GM21619 (cell line): Measurements from ENCODE around the gene ALX4.

Experiments used
- ATAC-seq: cut with Tn5 transposase; IDR thresholded peaks from one replicate; pipeline ENCODE4 v1.9.1; 2021; ENCODE audit not compliant: unreplicated experiment

Gene ALX4

GRCh38 chr11:44246726-44247125 is 63.2 kb downstream of the ALX4 start:
- no peak for ATAC-seq

DNA sequence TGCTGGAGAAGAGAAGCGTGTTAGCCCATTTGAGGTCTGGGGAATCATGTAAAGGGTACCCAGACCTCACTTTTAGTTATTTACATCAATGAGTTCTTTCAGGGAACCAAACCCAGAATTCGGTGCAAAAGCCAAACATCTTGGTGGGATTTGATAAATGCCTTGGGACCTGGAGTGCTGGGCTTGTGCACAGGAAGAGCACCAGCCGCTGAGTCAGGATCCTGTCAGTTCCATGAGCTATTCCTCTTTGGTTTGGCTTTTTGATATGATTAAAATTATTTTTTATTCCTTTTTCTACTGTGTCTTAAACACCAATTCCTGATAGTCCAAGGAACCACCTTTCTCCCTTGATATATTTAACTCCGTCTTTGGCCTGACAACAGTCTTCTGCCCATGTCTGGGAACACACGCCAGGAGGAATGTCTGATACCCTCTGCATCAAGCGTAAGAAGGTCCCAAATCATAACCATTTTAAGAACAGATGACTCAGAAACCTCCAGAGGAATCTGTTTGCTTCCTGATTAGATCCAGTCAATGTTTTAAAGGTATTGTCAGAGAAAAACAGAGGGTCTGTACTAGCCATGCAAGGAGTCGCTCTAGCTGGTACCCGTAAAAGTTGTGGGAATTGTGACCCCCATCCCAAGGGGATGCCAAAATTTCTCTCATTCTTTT is 65.2 kb downstream of the ALX4 start:
- no peak for ATAC-seq

DNA sequence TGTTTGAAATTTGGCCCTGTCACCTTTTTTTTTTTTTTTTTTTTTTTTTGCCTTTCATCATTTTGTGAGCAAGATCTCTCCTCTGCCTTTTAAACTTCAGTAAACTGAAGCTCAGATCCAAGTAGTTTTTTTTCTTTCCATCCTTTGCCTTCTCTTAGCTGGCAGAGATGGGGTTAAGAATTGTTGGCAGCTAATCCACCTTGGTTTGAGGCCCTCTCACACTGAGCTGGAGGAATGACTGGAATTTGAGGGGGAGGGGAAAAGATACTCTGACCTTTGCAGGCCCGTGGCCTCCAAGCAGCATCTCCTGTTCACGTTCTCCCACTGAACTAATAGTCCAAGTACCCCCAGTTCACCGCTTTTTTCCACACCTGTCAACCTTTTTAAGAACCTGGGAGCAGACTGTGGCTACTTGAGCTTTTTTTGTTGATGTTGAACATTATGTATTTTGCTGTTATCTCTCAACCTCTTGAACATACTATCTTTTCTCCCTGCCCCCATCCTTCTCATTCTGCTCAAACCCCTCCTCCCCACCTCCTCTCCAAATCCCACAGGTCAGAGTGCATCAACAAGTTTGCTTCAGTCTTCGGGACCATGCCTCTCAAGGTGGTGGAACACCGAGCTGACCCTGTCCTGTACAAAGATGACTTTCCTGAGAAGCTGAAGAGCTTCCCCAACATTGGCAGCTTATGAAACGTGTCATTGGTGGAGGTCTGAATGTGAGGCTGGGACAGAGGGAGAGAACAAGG is 66.2 kb downstream of the ALX4 start:
- no peak for ATAC-seq

DNA sequence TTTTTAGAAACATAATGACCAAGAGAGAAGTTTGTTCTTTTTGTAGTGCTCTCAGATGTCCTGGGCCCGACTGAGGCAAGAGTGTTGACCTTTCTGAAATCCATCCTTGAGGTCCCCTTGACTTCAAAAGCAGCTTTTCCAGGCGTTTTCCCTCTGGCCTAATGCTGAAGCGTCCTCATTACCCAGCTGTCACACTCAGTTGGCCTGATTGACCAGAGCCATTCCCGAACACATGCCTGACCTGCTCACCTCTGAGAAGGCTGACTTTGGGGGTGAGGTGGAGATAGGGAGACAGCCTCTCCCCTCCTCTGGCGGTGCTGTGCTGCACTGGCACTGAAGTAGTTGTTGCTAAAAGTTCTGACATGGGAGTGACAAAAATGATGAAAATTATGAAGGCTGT is 66.9 kb downstream of the ALX4 start:
- no peak for ATAC-seq

GRCh38 chr11:44241851-44242250 is 68.1 kb downstream of the ALX4 start:
- ATAC-seq, result no peak

GRCh38 chr11:44237156-44237555 is 72.8 kb downstream of the ALX4 start:
- no peak for ATAC-seq

GRCh38 chr11:44236296-44236695 is 73.6 kb downstream of the ALX4 start:
- no peak for ATAC-seq

DNA sequence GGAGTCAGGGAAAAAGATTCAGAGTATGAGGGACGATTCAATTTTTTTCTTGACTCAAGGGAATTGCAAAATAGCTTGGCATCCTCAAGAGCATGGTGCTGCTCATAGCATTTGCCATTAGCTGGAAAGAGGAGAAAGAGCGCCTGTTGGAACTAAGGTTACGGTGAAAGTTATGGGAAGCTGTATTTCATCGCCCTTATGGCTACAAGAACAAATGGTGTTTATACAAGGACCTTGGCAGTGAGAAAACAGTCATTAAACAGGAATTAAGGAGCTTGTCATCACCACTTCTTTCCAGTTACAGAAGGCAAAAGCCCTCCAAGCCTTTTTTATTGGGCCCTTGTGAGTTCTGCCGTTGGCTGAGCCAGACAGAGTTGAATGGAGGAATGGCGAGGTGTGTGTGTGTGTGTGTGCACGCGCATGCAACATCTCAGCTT is 74.2 kb downstream of the ALX4 start:
- ATAC-seq, result no peak

DNA sequence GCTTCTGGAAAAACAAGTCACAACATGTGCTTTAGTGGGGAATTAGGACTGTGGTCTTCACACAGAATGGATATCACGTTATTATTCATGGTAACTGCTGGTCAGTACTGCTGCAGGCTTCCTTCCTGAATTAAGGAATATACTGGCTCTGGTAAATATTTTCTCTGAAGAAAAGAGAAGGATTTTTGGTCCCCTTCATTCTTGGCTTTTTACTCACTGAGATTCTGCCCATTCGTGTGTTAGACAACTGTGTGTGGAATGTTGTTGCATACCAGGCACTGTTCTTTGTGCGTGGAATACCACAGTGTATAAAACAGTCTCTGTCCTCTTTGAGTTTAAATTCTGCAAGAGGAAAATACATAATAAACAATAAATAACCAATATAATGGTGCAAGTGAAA is 80.3 kb downstream of the ALX4 start:
- no peak for ATAC-seq

DNA sequence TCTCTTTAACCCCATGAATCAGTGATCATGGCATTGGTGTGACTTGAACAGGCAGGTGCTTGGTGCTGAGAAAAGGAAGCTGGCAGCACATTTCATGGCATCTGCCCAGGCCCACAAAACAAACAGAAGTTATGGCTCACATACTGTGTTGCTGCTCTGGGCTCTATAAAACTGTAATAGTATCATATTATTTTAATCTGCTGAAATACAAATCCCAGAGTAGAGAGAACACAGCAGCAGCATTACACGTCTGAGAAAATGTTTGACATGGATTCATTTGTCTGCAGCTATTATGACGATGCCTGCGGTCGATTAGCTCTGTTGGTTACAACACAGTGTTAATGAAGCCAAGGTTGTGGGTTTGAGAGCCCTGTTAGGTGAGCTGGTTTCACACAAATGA is 80.8 kb downstream of the ALX4 start:
- ATAC-seq, result no peak

DNA sequence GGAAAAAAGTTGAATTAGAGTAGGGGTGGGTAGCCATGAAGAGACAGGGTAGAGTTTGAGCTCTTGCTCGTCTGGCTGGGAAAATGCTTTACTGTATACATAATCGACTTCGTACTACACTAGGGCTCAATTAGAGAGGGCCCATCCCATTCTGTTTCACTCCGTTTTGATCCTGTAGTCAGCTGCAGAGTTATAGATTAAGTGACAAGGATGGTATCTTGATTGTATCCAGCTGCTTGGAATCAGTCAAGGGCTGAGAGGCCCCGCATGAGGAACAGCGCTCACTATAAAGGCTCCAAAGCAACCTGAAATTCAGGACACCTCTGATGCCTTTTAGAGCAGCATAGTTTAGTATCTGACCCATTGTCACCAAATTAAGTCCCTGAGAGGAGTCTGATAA is 81.6 kb downstream of the ALX4 start:
- no peak for ATAC-seq

DNA sequence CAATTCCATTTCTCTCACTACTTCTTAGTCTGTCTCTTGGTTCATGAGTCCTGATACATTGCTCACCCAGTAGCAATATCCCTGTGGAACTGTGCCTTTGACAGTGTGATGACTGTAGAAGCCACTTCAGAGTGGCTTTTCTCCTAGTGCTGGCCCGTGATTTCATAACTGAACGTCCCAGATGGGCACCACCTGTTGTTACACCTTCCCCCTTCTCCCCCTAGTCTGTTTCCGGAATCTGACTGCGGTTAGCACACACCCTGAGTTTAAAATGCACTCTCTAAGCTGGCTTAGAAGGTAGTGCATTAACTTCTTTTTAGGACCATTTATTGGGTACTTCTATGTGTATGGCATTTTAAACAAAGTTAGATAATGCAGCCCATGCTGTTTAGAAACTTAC is 83.0 kb downstream of the ALX4 start:
- no peak for ATAC-seq

DNA sequence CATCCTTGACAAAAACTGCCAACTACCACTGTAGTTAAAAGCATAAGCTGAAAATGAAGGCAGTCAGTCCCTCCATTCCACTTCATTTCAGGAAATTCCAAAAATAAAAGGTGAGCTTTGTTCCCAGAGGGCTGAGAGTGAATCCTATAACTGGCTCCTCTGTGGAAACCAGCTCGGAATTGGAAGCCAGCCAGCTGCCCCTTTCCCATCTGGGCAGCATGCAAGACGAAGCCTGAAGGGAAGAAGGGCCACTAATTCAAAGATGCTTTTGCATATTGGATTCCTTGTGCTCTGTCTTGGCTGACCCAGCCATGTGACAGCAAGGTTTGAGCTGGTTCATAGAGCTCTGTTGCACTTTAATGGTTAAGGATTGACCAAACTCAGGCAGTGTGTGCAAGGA is 83.4 kb downstream of the ALX4 start:
- ATAC-seq, result no peak

GRCh38 chr11:44224867-44225501 is 85.0 kb downstream of the ALX4 start:
- ATAC-seq, result no peak

- ATAC-seq, result no peak
These were observed 86.7 kb downstream of the ALX4 start for GRCh38 chr11:44223238-44223637.

DNA sequence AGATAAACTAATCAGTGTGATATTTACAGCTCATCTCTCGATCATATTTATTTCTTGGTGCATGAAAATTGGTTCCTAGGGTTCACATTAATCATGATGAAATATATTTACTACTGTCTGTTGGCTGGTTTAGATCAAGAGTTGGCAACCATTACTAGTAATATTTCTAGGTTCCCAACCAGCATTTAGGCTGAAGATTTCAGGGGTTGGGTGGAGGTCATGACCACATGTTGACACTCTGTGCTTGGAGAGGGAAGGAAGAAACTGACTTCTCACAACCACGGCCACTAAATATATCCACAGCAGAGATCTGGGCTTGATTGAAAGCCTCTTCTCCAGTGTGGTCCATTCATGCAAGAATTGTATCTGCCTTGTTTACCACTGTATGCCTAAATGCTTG is 87.9 kb downstream of the ALX4 start:
- ATAC-seq, result no peak

DNA sequence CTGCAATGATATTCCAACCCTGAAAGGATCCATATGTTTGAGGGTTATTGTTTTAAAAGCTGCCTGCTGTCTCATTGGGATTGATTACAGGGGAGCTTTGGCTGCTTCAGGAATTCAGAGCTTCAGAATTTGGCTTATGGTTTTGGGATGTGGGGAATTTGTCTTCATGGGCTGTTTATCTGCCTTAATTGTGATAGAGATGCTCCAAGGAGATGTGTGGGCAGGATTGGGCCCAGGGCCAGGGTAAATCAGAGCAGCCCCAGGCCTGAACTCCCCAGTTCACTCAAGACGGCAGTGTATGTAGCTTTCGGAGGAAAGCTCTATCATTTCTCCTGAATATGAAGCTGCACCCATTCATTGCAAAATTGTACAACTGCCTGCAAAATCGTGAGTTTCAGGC is 88.5 kb downstream of the ALX4 start:
- no peak for ATAC-seq

GRCh38 chr11:44219830-44220796 is 89.8 kb downstream of the ALX4 start:
- no peak for ATAC-seq

- ATAC-seq, result no peak
These were observed 92.5 kb downstream of the ALX4 start for GRCh38 chr11:44217432-44217831.

DNA sequence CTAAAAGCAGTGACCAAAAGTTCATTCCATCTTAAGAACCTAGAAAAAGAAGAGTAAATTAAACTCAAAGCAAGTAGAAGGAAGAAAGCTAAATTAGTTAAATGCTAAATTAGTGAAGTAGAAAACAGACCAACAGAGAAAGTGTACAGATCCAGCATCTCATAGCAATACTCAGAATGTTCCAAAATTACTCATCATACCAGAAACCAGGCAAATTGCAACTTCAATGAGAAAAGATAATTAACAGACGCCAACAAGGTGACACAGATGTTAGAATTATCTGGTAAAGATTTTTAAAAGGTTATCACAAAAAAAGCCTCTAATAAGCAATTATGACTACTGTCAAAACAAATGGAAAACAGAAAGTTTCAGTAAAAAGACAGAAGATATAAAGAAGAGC is 96.8 kb downstream of the ALX4 start:
- no peak for ATAC-seq

- no peak for ATAC-seq
These were observed 97.8 kb downstream of the ALX4 start for GRCh38 chr11:44212128-44212527.
